ENCODE data around the gene CYP2A7.
A peak's percentile ranks its signal among the peaks of the same experiment; 100 is the strongest.
"Not testable (repeated sequence)": the region's sequence is repeated elsewhere in the genome, so short reads cannot be mapped to it uniquely, and the experiment has no call there.

The CYP2A7 gene

GRCh38 chr19:40896843-40897789 is 15.1 kb upstream of the CYP2A7 start:
- not testable (repeated sequence) for DNase-seq

- DNase-seq, result no peak
Measured at GRCh38 chr19:40896418-40896796, 14.4 kb upstream of the CYP2A7 start.

GRCh38 chr19:40893112-40893511 is 11.1 kb upstream of the CYP2A7 start:
- no peak for DNase-seq

- DNase-seq, result no peak
Measured at GRCh38 chr19:40889366-40889765, 7.3 kb upstream of the CYP2A7 start.

GRCh38 chr19:40888191-40888590 is 6.2 kb upstream of the CYP2A7 start:
- no peak for DNase-seq

- not testable (repeated sequence) for DNase-seq
Measured at GRCh38 chr19:40884187-40884931, 2.3 kb upstream of the CYP2A7 start.

- DNase-seq, result not testable (repeated sequence)
Measured at GRCh38 chr19:40879349-40879748, 2.7 kb downstream of the CYP2A7 start.

- DNase-seq, result peak; percentile 93
Measured at GRCh38 chr19:40875526-40875951, 6.5 kb downstream of the CYP2A7 start.

GRCh38 chr19:40874874-40875273 is 7.2 kb downstream of the CYP2A7 start:
- DNase-seq, result not testable (repeated sequence)

GRCh38 chr19:40873873-40874272 is 8.2 kb downstream of the CYP2A7 start:
- DNase-seq, result not testable (repeated sequence)

GRCh38 chr19:40872209-40872608 is 9.8 kb downstream of the CYP2A7 start:
- DNase-seq, result no peak

GRCh38 chr19:40867701-40868100 is 14.3 kb downstream of the CYP2A7 start:
- no peak for DNase-seq

GRCh38 chr19:40864739-40865496 is 17.1 kb downstream of the CYP2A7 start:
- not testable (repeated sequence) for DNase-seq

- DNase-seq, result no peak
Measured at GRCh38 chr19:40862785-40863184, 19.2 kb downstream of the CYP2A7 start.

GRCh38 chr19:40862333-40862732 is 19.7 kb downstream of the CYP2A7 start:
- no peak for DNase-seq

GRCh38 chr19:40858109-40858508 is 23.9 kb downstream of the CYP2A7 start:
- DNase-seq, result no peak

- not testable (repeated sequence) for DNase-seq
Measured at GRCh38 chr19:40852467-40853152, 29.4 kb downstream of the CYP2A7 start.

- not testable (repeated sequence) for DNase-seq
Measured at GRCh38 chr19:40850277-40850676, 31.8 kb downstream of the CYP2A7 start, which contains the start of gene CYP2A6. TSS of gene CYP2A6 (minus strand) at chr19:40850447. CDS start at chr19:40850426, 21 bp downstream.

- not testable (repeated sequence) for DNase-seq
Measured at GRCh38 chr19:40846722-40847121, 35.3 kb downstream of the CYP2A7 start.

GRCh38 chr19:40843653-40844052 is 38.4 kb downstream of the CYP2A7 start:
- DNase-seq, result peak; percentile 89

- not testable (repeated sequence) for DNase-seq
Measured at GRCh38 chr19:40842997-40843652, 38.9 kb downstream of the CYP2A7 start.

GRCh38 chr19:40842012-40842411 is 40.0 kb downstream of the CYP2A7 start:
- not testable (repeated sequence) for DNase-seq
